BE2C (cell line): ENCODE data around the gene UTY.

Experiments used
- DNase-seq: peaks from one replicate; pipeline ENCODE4 v3.0.0-alpha.2; 2020
- H3K27me3 ChIP-seq: fragments of 250-450 bp; sonication (Bioruptor Pico); 2 replicates; pipeline ENCODE4 v1.5.1; 2020; ENCODE audit warnings: mild to moderate bottlenecking
- H3K36me3 ChIP-seq: fragments of 250-450 bp; sonication (Bioruptor Pico); 2 replicates; pipeline ENCODE4 v1.5.1; 2020; ENCODE audit warnings: mild to moderate bottlenecking
- H3K4me1 ChIP-seq: fragments of 250-450 bp; sonication (Bioruptor Pico); 2 replicates; pipeline ENCODE4 v1.5.1; 2020
- H3K4me3 ChIP-seq: 2 replicates; pipeline ENCODE4 v1.5.1; 2011; ENCODE audit warnings: low read depth, low read length
- H3K9me3 ChIP-seq: fragments of 250-450 bp; sonication (Bioruptor Pico); 2 replicates; pipeline ENCODE4 v1.5.1; 2020
- TF ChIP-seq, protein P1 (sequence below): IDR thresholded peaks from 2 replicates; pipeline ENCODE4 v1.5.1; 2012; ENCODE audit warnings: mild to moderate bottlenecking, low read depth, low read length

Gene UTY

DNA sequence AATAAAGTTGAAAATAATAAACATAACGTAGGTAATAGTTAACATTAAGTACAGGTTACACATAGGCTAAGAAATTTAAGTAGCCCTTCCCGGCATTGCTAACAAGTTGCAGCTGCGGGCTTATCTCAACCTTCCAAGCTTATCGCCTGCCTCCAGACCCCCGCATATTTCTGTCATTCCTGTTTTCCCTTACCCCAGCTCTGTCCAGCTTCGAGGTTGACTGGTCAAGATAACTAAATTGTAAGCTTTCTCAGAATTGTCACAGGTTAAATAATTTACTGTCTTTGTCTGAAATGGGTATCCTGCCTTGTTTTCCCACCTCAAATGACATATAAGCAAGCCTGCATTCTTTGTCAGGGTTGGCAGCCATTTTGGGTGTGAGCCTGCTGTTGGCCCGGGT, 36.7 kb downstream of the UTY start:
- no peak overlapping the region for H3K4me3 ChIP-seq
- no peaks in the 10 kb centered on the region for H3K9me3 ChIP-seq
- H3K27me3 ChIP-seq = no peaks in the 10 kb centered on the region
- no peaks in the 10 kb centered on the region for H3K36me3 ChIP-seq
- no peaks in the 10 kb centered on the region for H3K4me1 ChIP-seq
- TF ChIP-seq, protein P1, sequence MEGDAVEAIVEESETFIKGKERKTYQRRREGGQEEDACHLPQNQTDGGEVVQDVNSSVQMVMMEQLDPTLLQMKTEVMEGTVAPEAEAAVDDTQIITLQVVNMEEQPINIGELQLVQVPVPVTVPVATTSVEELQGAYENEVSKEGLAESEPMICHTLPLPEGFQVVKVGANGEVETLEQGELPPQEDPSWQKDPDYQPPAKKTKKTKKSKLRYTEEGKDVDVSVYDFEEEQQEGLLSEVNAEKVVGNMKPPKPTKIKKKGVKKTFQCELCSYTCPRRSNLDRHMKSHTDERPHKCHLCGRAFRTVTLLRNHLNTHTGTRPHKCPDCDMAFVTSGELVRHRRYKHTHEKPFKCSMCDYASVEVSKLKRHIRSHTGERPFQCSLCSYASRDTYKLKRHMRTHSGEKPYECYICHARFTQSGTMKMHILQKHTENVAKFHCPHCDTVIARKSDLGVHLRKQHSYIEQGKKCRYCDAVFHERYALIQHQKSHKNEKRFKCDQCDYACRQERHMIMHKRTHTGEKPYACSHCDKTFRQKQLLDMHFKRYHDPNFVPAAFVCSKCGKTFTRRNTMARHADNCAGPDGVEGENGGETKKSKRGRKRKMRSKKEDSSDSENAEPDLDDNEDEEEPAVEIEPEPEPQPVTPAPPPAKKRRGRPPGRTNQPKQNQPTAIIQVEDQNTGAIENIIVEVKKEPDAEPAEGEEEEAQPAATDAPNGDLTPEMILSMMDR = no peak
- DNase-seq = no peak

DNA sequence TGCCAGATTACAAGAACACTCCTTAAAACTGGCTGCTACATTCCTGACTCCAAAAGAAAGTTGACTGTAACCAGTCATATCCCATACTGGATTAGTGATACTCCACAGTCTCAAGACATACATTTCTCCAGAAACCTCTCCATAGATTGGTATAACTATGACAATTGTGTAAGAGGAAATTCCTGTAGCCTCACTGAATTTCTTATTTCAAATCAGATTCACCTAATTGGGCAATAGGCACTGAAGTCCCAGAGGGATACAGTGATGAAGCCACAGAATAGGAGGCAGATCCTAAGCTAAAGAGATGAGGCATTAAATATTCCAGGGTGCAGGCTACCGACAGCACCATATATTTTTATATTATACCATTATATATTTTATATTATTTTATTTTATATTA, 39.0 kb downstream of the UTY start:
- TF ChIP-seq, protein P1 = no peak
- Histone ChIP-seq H3K9me3 (no peaks in the 10 kb centered on the region), H3K4me3 (no peak overlapping the region), H3K4me1 (no peaks in the 10 kb centered on the region), H3K36me3 (no peaks in the 10 kb centered on the region), H3K27me3 (no peaks in the 10 kb centered on the region)
- no peak for DNase-seq

DNA sequence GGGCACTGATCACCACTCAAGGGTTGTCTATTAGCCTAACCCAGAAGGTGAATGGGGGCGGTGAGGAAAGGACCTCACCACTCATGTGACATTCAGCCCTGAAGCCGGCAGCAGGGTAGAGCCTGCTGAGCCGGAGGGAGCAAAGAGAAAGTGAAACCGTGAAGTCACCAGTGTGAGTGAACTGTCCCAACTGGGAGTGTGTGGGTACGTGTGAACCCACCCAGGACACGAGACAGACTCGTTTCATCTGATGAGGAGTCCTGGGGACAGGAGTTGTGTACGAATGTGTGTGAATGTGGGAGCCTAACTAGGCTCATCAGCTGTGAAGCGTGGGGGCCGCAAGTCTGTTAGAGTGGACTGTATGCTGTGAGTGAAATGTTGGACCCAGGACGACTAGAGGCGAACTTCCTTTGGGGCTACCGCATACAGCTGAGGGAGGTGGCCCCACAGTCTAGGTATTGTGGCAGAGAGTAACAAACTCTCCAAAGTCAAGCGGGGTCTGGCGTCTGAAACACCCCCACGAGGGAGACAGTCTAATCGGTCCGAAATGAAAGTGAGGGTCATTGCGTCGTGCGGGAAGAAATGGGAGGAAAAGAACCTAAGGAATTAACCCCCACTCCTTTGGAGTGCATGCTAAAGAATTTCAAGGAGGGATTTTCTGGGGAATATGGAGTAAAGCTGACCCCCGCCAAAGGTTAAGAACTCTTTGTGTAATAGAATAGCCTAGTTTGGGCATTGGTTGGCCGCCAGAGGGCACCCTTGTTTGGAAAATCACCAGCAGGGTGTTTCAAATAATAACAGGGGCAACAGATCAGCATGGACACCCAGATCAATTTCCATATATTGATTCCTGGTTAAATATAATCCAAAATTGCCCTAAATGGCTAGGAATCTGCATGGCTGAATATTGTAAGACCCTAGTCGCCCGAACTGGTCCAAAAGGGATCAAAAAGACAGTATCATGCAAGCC, 43.6 kb downstream of the UTY start:
- no peaks in the 10 kb centered on the region for H3K36me3 ChIP-seq
- no peaks in the 10 kb centered on the region for H3K27me3 ChIP-seq
- no peaks in the 10 kb centered on the region for H3K4me1 ChIP-seq
- no peaks in the 10 kb centered on the region for H3K9me3 ChIP-seq
- TF ChIP-seq, protein P1 = no peak
- H3K4me3 ChIP-seq = no peak overlapping the region
- no peak for DNase-seq

DNA sequence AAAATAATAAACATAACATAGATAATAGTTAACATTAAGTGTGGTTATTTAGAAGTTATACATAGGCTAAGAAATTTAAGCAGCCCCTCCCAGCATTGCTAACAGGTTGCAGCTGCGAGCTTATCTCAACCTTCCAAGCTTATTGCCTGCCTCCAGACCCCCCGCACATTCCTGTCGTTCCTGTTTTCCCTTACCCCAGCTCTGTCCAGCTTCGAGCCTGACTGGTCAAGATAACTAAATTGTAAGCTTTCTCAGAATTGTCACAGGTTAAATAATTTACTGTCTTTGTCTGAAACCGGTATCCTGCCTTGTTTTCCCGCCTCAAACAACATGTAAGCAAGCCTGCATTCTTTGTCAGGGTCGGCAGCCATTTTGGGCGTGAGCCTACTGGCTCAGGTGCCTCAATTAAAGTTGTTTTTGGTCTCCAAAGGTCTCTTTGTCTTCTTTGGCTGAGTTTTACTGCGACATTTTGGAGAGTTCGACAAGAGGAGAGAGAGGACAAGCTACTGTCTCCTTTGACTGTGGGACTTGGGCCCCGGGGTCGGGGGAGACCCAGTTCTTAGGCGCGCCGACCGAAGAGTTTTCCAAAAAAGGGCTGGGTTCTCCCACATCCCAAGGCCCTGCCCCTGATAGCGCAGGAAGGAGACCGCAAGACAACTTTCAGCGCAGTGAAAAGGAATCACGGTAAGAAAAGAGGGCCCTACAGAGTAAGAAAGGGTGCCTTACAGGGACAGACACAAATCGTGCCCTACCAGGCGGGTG, 44.4 kb downstream of the UTY start:
- Histone ChIP-seq H3K36me3 (no peaks in the 10 kb centered on the region), H3K4me1 (no peaks in the 10 kb centered on the region), H3K4me3 (no peak overlapping the region), H3K9me3 (no peaks in the 10 kb centered on the region), H3K27me3 (no peaks in the 10 kb centered on the region)
- no peak for DNase-seq
- TF ChIP-seq, protein P1 = no peak

DNA sequence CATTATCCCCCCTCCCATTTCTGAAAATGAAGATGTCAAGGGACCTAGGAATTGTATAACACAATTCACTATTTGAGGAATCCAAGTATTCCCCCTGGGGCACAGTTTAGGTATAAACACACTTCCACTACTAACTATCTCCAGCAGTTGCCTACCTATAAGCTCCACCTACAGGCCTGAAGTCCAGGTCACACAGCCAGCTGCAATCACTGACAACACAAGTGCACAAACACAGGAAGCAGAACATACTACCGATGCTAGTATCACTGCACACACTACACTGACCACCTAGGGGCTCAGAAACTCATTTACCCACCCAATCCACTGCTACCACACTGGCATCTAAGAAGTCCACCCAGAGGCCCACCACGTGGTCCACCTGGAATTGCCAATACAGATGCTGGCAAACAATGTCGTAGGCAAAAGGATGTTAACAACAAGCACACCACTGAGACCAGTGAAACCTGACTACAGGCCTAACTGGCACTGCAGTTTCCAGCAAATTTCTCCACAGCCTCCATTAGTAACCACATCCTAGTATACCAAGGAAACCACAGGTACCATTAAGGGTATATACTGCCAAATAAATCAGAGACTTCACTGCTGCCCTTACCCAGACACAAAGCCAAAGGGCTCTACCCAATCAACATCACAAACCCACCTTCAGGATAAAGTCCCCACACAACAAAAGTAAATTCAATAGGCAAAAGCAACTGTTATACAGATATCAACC, 47.4 kb downstream of the UTY start:
- Histone ChIP-seq H3K9me3 (no peaks in the 10 kb centered on the region), H3K36me3 (no peaks in the 10 kb centered on the region), H3K4me1 (no peaks in the 10 kb centered on the region), H3K27me3 (no peaks in the 10 kb centered on the region), H3K4me3 (no peak overlapping the region)
- no peak for DNase-seq
- TF ChIP-seq, protein P1 = no peak
